Skeletal muscle satellite cell (primary cell): Measurements from ENCODE around the gene LGALS9.

Experiments used
- H3K27me3 ChIP-seq: 2 replicates; pipeline ENCODE4 v1.7.0; 2013; ENCODE audit warnings: low read length; ENCODE audit not compliant: control insufficient read depth, insufficient read depth
- H3K36me3 ChIP-seq: 2 replicates; pipeline ENCODE4 v1.7.0; 2013; ENCODE audit warnings: mild to moderate bottlenecking, control low read depth, low read length; ENCODE audit not compliant: insufficient read depth
- H3K4me1 ChIP-seq: 2 replicates; pipeline ENCODE4 v1.7.0; 2013; ENCODE audit warnings: low read length; ENCODE audit not compliant: control insufficient read depth, insufficient read depth
- H3K4me2 ChIP-seq: 2 replicates; pipeline ENCODE4 v1.7.0; 2013; ENCODE audit warnings: mild to moderate bottlenecking, low read length
- H3K4me3 ChIP-seq: 2 replicates; pipeline ENCODE4 v1.7.0; 2013; ENCODE audit warnings: low read length
- H3K9ac ChIP-seq: 2 replicates; pipeline ENCODE4 v1.7.0; 2013; ENCODE audit warnings: mild to moderate bottlenecking, low read depth, low read length, moderate library complexity
- H3K9me3 ChIP-seq: replicated peaks from 2 replicates; pipeline ENCODE4 v1.7.0; 2013; ENCODE audit warnings: mild to moderate bottlenecking, control low read depth, low read length

The LGALS9 gene

GRCh38 chr17:27596096-27596495, 34.9 kb upstream of the LGALS9 start:
- no peak overlapping the region for H3K4me2 ChIP-seq
- H3K4me3 ChIP-seq, result no peak overlapping the region
- no peaks in the 10 kb centered on the region for H3K4me1 ChIP-seq
- no peaks in the 10 kb centered on the region for H3K36me3 ChIP-seq
- no peaks in the 10 kb centered on the region for H3K27me3 ChIP-seq
- H3K9me3 ChIP-seq, result no peaks in the 10 kb centered on the region
- no peak overlapping the region for H3K9ac ChIP-seq

- H3K9ac ChIP-seq, result no peak overlapping the region
- H3K27me3 ChIP-seq, result no peaks in the 10 kb centered on the region
- H3K9me3 ChIP-seq, result no peaks in the 10 kb centered on the region
- H3K4me3 ChIP-seq, result no peak overlapping the region
- no peaks in the 10 kb centered on the region for H3K4me1 ChIP-seq
- H3K4me2 ChIP-seq, result no peak overlapping the region
- no peaks in the 10 kb centered on the region for H3K36me3 ChIP-seq
Observed at GRCh38 chr17:27596566-27597187, 34.3 kb upstream of the LGALS9 start.

DNA sequence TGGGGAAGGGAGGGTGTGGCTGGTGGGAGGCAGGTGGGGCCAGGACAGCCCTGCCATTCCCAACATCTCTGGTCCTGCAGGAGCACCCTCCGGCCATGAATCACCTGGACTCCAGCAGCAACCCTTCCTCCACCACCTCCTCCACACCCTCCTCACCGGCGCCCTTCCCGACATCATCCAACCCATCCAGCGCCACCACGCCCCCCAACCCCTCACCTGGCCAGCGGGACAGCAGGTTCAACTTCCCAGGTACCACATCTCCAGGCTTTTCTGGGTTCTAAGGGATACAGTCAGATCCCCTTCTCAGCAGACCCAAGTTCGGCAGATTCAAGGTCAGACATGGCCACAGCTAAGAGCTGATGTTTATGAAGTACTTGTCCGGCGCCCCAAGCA, 33.8 kb upstream of the LGALS9 start:
- no peak overlapping the region for H3K4me2 ChIP-seq
- no peak overlapping the region for H3K4me3 ChIP-seq
- no peak overlapping the region for H3K9ac ChIP-seq
- no peaks in the 10 kb centered on the region for H3K4me1 ChIP-seq
- H3K27me3 ChIP-seq, result no peaks in the 10 kb centered on the region
- H3K36me3 ChIP-seq, result no peaks in the 10 kb centered on the region
- no peaks in the 10 kb centered on the region for H3K9me3 ChIP-seq

DNA sequence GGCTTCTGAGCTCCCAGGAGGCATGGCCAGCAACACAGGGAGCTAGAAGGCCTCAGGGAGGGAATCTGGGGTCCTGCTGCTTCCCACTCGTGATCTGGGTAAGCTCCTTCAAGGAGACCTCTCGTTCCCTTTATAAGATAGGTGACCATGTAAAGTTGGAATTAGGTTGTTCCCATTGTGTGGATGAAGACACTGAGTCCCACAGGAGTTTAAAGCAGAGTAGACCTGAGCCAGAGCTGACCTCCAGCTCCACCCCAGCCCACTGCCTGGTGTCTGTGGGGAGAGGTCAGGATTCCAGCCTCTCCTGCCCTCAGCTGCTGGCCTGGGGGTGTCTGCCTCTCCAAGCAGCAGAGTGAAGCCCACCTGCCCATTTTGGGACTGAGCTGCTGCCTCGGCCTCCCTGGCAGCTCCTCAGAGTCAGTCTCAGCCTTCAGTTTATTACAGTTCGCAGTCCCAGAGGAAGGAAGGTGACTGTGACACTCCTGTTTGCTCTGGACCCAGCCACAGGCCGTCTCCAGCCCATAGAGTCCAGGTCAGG, 33.1 kb upstream of the LGALS9 start:
- Histone ChIP-seq H3K9me3 (no peaks in the 10 kb centered on the region), H3K4me3 (no peak overlapping the region), H3K4me2 (no peak overlapping the region), H3K27me3 (no peaks in the 10 kb centered on the region), H3K36me3 (no peaks in the 10 kb centered on the region), H3K9ac (no peak overlapping the region), H3K4me1 (no peaks in the 10 kb centered on the region)

DNA sequence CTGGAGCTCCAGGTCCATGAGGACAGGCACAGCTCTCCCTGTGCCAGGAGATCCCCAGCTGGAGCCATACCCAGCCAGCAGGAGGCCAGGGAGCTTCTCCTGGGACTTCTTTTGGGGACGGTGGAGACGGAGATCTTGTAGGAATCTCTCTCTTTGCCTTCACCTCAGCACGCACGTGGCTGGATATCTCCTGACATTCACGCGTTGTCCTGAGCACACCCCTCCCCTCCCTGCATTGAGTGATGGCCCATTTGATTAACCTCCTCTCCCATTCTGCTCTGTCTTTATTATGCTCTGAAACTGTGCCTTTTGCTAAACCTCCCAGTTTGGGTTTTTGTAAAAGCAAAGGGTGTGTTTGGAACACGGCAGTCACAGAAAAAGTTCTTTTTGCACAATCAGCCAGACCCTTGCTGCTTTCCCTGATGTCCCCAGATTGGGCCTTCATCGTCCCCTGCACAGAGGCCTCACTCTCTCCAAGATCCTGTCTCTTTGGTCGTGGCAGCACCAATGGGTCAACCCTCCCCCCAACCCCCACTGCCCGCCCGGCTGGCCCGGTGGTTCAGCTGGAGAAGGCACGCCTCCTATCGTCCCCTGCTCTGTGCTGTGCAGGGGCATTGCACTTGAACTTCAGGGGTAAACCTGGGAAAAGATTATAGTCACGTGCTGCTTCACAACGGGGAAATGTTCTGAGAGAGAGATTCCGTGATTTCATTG, 32.5 kb upstream of the LGALS9 start:
- H3K4me2 ChIP-seq, result no peak overlapping the region
- H3K36me3 ChIP-seq, result no peaks in the 10 kb centered on the region
- H3K9me3 ChIP-seq, result no peaks in the 10 kb centered on the region
- H3K27me3 ChIP-seq, result no peaks in the 10 kb centered on the region
- no peaks in the 10 kb centered on the region for H3K4me1 ChIP-seq
- H3K9ac ChIP-seq, result no peak overlapping the region
- no peak overlapping the region for H3K4me3 ChIP-seq

GRCh38 chr17:27600471-27600870, 30.5 kb upstream of the LGALS9 start:
- H3K27me3 ChIP-seq, result no peaks in the 10 kb centered on the region
- H3K4me3 ChIP-seq, result no peak overlapping the region
- no peak overlapping the region for H3K4me2 ChIP-seq
- no peak overlapping the region for H3K9ac ChIP-seq
- no peaks in the 10 kb centered on the region for H3K9me3 ChIP-seq
- no peaks in the 10 kb centered on the region for H3K4me1 ChIP-seq
- no peaks in the 10 kb centered on the region for H3K36me3 ChIP-seq

DNA sequence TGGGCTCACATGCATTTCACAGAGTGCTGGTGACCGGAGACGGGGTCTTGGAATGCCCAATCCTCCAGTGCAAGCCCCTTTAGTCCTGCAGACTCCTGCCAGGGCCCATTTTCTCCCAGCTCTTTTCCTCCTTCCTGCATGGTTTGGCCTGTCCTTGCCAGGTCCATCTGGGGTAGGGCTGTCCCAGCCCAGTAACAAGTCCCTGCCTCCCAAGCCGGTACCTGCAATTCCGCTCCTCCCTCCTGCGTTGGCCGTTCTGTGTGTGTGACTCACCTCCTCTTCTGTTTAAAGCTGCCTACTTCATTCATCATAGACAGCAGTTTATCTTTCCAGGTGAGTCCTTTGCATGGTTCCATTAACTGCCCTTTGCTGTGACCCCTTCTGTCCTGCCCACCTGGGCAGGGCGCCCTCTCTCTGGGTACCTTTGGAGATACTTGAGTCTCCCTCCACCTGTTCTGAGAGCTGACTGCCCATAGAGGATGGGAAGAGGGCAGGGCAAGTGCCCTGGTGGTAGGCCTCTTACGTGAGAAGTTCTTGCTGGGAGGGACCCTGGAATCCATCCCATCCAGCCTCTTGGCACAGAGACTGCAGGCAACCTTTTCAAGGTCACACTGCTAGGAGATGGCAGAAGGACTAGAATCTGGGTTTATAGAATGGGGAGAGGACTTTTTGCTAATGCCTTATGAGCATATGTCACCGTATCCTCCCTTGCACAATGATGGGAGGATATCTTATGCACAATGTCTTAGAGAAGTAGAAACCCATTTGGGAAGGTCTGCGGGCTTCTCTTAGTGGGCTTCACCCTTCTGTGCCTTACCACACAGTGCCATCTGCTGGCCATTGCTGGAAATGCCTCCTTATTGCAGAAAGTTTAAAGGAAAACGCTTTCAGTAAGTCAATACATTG, 29.7 kb upstream of the LGALS9 start:
- Histone ChIP-seq H3K9me3 (no peaks in the 10 kb centered on the region), H3K27me3 (no peaks in the 10 kb centered on the region), H3K4me1 (no peaks in the 10 kb centered on the region), H3K4me3 (no peak overlapping the region), H3K36me3 (no peaks in the 10 kb centered on the region), H3K4me2 (no peak overlapping the region), H3K9ac (no peak overlapping the region)

- H3K4me3 ChIP-seq, result no peak overlapping the region
- H3K9ac ChIP-seq, result no peak overlapping the region
- no peaks in the 10 kb centered on the region for H3K27me3 ChIP-seq
- H3K36me3 ChIP-seq, result no peaks in the 10 kb centered on the region
- H3K4me1 ChIP-seq, result no peaks in the 10 kb centered on the region
- H3K4me2 ChIP-seq, result no peak overlapping the region
- H3K9me3 ChIP-seq, result no peaks in the 10 kb centered on the region
Observed at GRCh38 chr17:27601975-27602302, 29.0 kb upstream of the LGALS9 start.

DNA sequence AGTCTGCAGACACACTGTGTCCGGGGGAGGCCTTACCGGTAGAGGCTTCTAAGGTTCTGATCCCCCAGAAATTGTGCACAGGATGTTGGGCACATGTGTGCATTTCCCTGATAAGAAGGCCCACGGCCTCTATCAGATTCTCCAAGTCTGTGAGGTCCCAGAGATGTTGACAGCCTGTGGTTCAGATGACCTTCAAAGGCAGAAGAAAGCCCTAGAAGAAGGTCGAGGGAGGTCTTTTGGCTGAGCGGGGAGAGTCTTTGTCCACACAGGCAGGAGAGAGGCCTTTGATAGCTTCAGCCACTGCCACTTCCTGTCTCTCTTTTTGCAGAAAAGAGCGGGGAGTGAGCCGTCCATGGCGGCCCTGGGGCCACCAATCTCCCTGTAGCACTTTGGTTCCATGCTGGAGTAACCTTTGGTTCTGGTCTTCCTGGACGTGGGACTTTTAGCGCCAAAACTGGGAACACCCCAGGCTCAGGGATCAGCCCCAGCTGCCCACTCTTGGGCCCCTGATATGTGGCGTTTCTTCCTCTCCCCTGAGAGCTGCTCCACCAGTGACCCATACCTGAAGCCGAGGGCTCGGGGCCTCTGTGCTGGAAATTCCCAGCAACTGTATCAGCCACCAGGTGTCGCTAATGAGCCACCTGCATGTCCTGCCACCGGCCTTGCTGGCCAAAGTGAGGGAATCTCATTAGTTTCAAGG, 28.1 kb upstream of the LGALS9 start:
- H3K4me3 ChIP-seq, result no peak overlapping the region
- no peaks in the 10 kb centered on the region for H3K4me1 ChIP-seq
- H3K9ac ChIP-seq, result no peak overlapping the region
- no peak overlapping the region for H3K4me2 ChIP-seq
- H3K36me3 ChIP-seq, result no peaks in the 10 kb centered on the region
- no peaks in the 10 kb centered on the region for H3K9me3 ChIP-seq
- H3K27me3 ChIP-seq, result no peaks in the 10 kb centered on the region

DNA sequence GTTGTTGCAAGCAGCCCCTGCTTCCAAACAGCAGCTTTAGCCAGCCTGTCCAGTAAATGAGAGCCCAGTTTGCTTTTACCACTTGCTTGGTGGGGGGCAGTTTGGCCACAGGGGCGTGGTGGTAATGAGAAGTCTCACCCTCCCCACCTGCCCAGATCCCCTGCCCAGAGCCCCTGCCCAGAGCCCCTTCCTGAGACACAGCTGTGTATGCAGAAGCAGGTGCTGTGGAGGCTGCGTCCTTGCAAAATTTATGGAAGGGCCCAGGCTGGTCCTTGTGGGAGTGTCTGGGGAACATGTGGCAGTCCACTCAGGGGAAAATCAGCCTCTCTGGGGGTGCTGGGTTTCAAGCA, 27.6 kb upstream of the LGALS9 start:
- no peaks in the 10 kb centered on the region for H3K27me3 ChIP-seq
- no peaks in the 10 kb centered on the region for H3K36me3 ChIP-seq
- no peak overlapping the region for H3K4me3 ChIP-seq
- H3K9me3 ChIP-seq, result no peaks in the 10 kb centered on the region
- H3K4me1 ChIP-seq, result no peaks in the 10 kb centered on the region
- H3K4me2 ChIP-seq, result no peak overlapping the region
- no peak overlapping the region for H3K9ac ChIP-seq
